Esophagus squamous epithelium (tissue), 5 donors: Measurements from ENCODE around the gene MPV17L2. TPM values are rescaled to one million over a fixed set of nuclear protein-coding genes. Genes with fewer than 3 reads are reported as not detected.

Experiments used
- DNase-seq: peaks from one replicate; lab custom pipeline; 2025; lab: John Stamatoyannopoulos, UW
- H3K27ac ChIP-seq, 4 donors: fragments of 200-600 bp; sonication (generic); one replicate each; pipeline ENCODE4 v1.5.1; 2016 to 2019; ENCODE audit warnings: mild to moderate bottlenecking in 1 of 4
- H3K27me3 ChIP-seq, 4 donors: fragments of 200-600 bp; sonication (generic); 1 replicate in 3 of 4; 2 replicates in 1 of 4; pipeline versions ENCODE4 v1.5.1 to v1.6.0; 2017 to 2021; ENCODE audit warnings: antibody characterized with exemption in 1 of 4
- H3K36me3 ChIP-seq, 3 donors: fragments of 200-600 bp; sonication (generic); one replicate each; pipeline ENCODE4 v1.5.1; 2016 to 2019
- H3K4me1 ChIP-seq, 3 donors: fragments of 200-600 bp; sonication (generic); one replicate each; pipeline ENCODE4 v1.5.1; 2017 to 2019
- H3K4me3 ChIP-seq, 4 donors: fragments of 200-600 bp; sonication (generic); 1 replicate in 3 of 4; 2 replicates in 1 of 4; pipeline ENCODE4 v1.5.1; 2016 to 2019; ENCODE audit warnings: mild to moderate bottlenecking in 2 of 4, moderate library complexity in 1 of 4
- H3K9me3 ChIP-seq, 3 donors: fragments of 200-600 bp; sonication (generic); one replicate each; pipeline ENCODE4 v1.5.1; 2016 to 2019
- POLR2A ChIP-seq, 4 donors: fragments of 450-650 bp; IDR thresholded peaks; one replicate each; pipeline ENCODE4 v1.6.1; 2017; ENCODE audit warnings: antibody characterized with exemption in 4 of 4, mild to moderate bottlenecking in 4 of 4, moderate library complexity in 3 of 4
- WGBS, 2 donors: methylation state at CpG; one replicate each; pipeline ENCODE4 v1.1.5; 2018; 5-methylcytosine and 5-hydroxymethylcytosine counted together
- intact Hi-C: fragments of 100-400 bp; cut with DNase I; formaldehyde crosslinking; loops from one replicate; pipeline ENCODE4 v1.15.0; 2022
- total RNA-seq, 4 donors: library from RNA; depleted of rRNA; stranded (reverse); fragments of >200 nt; gene quantifications; one replicate each; pipeline ENCODE4 v1.1.0, GENCODE V29; 2016
- TF ChIP-seq, protein P1 (sequence below), 6 experiments: fragments of 450-650 bp in 4 of 6; fragments of 200-600 bp in 2 of 6; sonication (generic) in 2 of 6; IDR thresholded peaks; one replicate each; pipeline ENCODE4 v1.5.1; 2016 to 2019; ENCODE audit warnings: antibody characterized with exemption in 6 of 6, mild to moderate bottlenecking in 4 of 6, moderate library complexity in 4 of 6
- donor health status: DM: yes; HTN: yes; CAD: no.

Gene MPV17L2
- total RNA-seq, 4 donors from 2014 or later: 10.6 to 23.5 (median 14.0) TPM

DNA sequence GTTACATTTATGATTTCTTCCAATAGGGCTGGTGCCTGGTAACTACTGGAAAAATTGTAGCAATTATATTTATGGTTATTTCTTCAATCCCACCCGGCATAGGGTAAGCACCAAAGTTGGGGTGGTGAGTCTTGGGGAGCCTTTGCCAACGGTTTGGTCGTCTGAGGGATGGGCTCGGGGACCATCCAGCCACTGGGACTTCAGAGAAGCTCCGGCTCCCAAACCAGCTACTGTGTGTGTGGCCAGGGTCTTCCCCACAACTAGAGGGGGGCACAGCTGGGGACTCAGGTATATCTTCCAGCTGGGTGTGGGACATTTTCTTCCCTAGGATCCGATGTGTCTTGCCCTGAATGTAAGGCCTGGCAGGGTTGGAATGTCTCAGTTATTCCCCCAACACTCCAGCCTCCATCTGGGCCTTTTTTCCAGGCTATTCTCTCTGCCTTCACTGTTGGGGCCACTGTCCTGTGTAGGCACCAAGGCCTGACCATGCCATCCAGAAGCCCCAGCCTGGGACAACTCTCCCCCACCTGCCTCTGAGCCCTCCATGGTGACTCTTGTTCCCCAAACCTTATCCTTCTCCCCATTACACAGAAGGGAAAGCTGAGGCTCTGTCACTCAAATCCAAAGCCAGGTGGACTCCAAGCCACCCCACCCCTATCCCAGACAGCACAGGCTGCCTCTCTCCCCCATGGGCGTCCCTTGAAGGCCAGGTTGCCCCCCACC lies 20.5 kb upstream of the MPV17L2 start:
- no peak for DNase-seq
- intact Hi-C loops: no loop called here
- H3K4me1 ChIP-seq: peaks cover 7 to 39% (median 14%) of the 10 kb centered on the region in 3 donors

DNA sequence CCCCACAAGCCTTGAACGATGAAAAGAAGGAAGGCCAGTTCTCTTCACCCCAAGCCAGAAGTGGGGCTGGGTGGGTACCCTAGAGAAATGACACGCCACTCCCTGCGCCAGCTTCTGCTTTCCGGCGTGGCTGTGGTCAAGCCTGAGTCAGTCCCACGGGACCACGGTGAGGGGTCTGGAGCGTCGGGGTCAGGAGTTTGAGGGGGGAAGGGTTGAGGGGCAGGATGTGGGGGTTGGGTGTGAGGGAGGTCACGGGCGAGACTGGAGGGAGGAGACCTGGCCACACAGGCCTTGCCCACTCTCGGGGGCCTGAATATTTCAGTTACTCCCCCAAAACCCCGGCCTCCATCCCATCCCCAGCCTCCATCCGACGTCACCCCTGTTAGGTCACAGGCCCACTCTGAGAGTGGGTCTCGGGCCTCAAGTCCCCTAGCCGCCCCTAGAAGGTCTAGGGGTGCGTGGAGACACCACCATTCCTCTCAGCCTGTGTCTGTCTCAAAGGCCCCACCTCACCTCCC lies 19.9 kb upstream of the MPV17L2 start:
- Histone ChIP-seq H3K27ac (peak overlapping the region; percentile 67 to 80 (median 72)), H3K4me3 (peak overlapping the region; percentile 60 to 74 (median 66)), H3K4me1 (peaks cover 7 to 39% (median 14%) of the 10 kb centered on the region in 3 donors), H3K27me3 (no peaks in the 10 kb centered on the region), H3K9me3 (no peaks in the 10 kb centered on the region), H3K36me3 (peaks cover 7 to 33% (median 10%) of the 10 kb centered on the region in 3 donors)
- DNase-seq: no peak
- 41 to 60% methylated on average over 2 to 5 of the region's 18 CpGs for WGBS, 2 donors
- intact Hi-C loops: no loop called here
- TF ChIP-seq, protein P1, sequence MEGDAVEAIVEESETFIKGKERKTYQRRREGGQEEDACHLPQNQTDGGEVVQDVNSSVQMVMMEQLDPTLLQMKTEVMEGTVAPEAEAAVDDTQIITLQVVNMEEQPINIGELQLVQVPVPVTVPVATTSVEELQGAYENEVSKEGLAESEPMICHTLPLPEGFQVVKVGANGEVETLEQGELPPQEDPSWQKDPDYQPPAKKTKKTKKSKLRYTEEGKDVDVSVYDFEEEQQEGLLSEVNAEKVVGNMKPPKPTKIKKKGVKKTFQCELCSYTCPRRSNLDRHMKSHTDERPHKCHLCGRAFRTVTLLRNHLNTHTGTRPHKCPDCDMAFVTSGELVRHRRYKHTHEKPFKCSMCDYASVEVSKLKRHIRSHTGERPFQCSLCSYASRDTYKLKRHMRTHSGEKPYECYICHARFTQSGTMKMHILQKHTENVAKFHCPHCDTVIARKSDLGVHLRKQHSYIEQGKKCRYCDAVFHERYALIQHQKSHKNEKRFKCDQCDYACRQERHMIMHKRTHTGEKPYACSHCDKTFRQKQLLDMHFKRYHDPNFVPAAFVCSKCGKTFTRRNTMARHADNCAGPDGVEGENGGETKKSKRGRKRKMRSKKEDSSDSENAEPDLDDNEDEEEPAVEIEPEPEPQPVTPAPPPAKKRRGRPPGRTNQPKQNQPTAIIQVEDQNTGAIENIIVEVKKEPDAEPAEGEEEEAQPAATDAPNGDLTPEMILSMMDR (IDR thresholded peaks at IDR 0.05): no peak
- no peak for TF ChIP-seq POLR2A (IDR thresholded peaks at IDR 0.05)

More for the DNA sequence above, 20.5 kb upstream of the MPV17L2 start:
- peak overlapping the region; percentile 67 to 80 (median 72) for H3K27ac ChIP-seq
- H3K27me3 ChIP-seq: no peaks in the 10 kb centered on the region
- TF ChIP-seq POLR2A (IDR thresholded peaks at IDR 0.05): no peak
- TF ChIP-seq, protein P1 (IDR thresholded peaks at IDR 0.05): no peak
- WGBS, 2 donors: 82 to 86% methylated on average over 6 to 7 of the region's 7 CpGs
- no peak overlapping the region for H3K4me3 ChIP-seq
- peaks cover 8 to 34% (median 10%) of the 10 kb centered on the region in 3 donors for H3K36me3 ChIP-seq
- H3K9me3 ChIP-seq: no peaks in the 10 kb centered on the region

DNA sequence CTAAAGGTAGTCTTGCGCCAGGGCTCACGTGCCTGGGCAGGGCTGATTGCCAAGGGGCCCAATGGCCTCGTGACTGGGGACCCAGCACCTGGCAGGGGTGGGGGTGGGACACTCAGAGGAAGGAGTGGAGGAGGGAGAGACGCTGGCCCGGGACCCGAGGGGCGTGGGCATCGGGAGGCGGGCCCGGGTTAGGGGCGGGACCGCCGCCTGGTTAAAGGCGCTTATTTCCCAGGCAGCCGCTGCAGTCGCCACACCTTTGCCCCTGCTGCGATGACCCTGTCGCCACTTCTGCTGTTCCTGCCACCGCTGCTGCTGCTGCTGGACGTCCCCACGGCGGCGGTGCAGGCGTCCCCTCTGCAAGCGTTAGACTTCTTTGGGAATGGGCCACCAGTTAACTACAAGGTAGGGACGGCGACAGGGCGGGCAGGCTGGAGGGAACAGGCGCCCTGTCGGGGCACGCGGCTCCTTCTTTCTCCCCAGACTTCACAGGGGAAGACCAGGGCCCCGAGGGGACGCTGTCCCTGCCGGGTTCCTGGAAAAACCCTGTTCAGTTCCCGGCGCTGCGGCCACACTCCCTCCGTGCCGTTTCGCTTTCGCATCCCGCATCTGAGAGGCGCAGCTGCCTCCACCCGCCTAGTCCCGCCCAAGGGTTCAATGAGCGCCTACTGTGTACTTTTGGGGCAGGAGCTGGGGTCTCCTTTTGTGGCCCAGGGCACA lies 19.3 kb upstream of the MPV17L2 start, which contains the start of gene IFI30:
IFI30 (plus strand) TSS at position 242 of the 717 bp plus-strand sequence; CDS start at position 271, 29 bp downstream.
- H3K4me3 ChIP-seq: peak within 1 kb of the TSS; percentile 60 to 74 (median 66)
- peaks cover 7 to 39% (median 14%) of the 10 kb centered on the region in 3 donors for H3K4me1 ChIP-seq
- peak within 1 kb of the TSS; percentile 67 to 80 (median 72) for H3K27ac ChIP-seq
- peaks cover 3 to 27% (median 4%) of the 10 kb centered on the region in 3 donors for H3K36me3 ChIP-seq
- intact Hi-C loops: no loop called here
- TF ChIP-seq, protein P1 (IDR thresholded peaks at IDR 0.05): no peak
- peak in 2 of 4 donors; percentile 64 to 85 for TF ChIP-seq POLR2A (IDR thresholded peaks at IDR 0.05)
- no peaks in the 10 kb centered on the region for H3K27me3 ChIP-seq
- 0% methylated on average over 1 of the region's 47 CpGs; no CpG with 5 or more reads in 1 of the 2 donors for WGBS, 2 donors
- no peaks in the 10 kb centered on the region for H3K9me3 ChIP-seq
- DNase-seq: peak; percentile 55

DNA sequence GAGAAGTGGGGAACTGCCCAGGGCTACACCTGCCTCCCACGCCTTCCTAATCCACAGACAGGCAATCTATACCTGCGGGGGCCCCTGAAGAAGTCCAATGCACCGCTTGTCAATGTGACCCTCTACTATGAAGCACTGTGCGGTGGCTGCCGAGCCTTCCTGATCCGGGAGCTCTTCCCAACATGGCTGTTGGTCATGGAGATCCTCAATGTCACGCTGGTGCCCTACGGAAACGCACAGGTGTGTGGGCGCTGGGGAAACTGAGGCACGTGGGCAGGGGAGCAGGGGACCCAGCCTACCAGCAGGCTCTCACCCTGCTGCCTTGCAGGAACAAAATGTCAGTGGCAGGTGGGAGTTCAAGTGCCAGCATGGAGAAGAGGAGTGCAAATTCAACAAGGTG lies 18.0 kb upstream of the MPV17L2 start:
- H3K4me3 ChIP-seq: peak overlapping the region in 3 of 4 donors; percentile 62 to 74 (median 71)
- WGBS, 2 donors: 63 to 89% methylated on average over 8 to 11 of the region's 11 CpGs

More for the DNA sequence above, 18.0 kb upstream of the MPV17L2 start:
- intact Hi-C loops: no loop called here
- no peak overlapping the region for H3K27ac ChIP-seq
- TF ChIP-seq POLR2A (IDR thresholded peaks at IDR 0.05): no peak
- no peaks in the 10 kb centered on the region for H3K9me3 ChIP-seq
- peaks cover 7 to 39% (median 14%) of the 10 kb centered on the region in 3 donors for H3K4me1 ChIP-seq
- no peak for DNase-seq
- H3K27me3 ChIP-seq: no peaks in the 10 kb centered on the region
- peaks cover 0 to 14% (median 0%) of the 10 kb centered on the region in 3 donors for H3K36me3 ChIP-seq
